CD14-positive monocyte (primary cell): Measurements from ENCODE around the gene PFDN4. TPM values are rescaled to one million over a fixed set of nuclear protein-coding genes. Genes with fewer than 3 reads are reported as not detected.
A peak's percentile ranks its signal among the peaks of the same experiment; 100 is the strongest.

ENCODE experiments used
- DNase-seq, 3 donors: peaks; one replicate each; pipeline ENCODE4 v3.0.0-alpha.2; 2011 to 2022
- H2AFZ ChIP-seq: 2 replicates; pipeline ENCODE4 v1.6.0; 2012; ENCODE audit warnings: mild to moderate bottlenecking, low read depth, low read length, inconsistent platforms; ENCODE audit not compliant: insufficient read depth, poor library complexity, severe bottlenecking
- H3K27ac ChIP-seq, 2 donors: 1 replicate in 1 of 2; 2 replicates in 1 of 2; pipeline ENCODE4 v1.5.1; 2012 to 2013; ENCODE audit warnings: low read length in 2 of 2, control low read depth in 1 of 2, inconsistent platforms in 1 of 2, low read depth in 1 of 2, mild to moderate bottlenecking in 1 of 2
- H3K27me3 ChIP-seq, 2 donors: one replicate each; pipeline versions ENCODE4 v1.6.0 to v1.6.1; 2011 to 2013; ENCODE audit warnings: low read length in 2 of 2; ENCODE audit not compliant: control insufficient read depth in 2 of 2, insufficient read depth in 2 of 2
- H3K36me3 ChIP-seq, 2 donors: replicated peaks in 1 of 2; 1 replicate in 1 of 2; 2 replicates in 1 of 2; pipeline versions ENCODE4 v1.5.1 to v1.6.1; 2012 to 2013; ENCODE audit warnings: low read length in 2 of 2, control low read depth in 1 of 2, inconsistent platforms in 1 of 2, mild to moderate bottlenecking in 1 of 2; ENCODE audit not compliant: insufficient read depth in 2 of 2, control insufficient read depth in 1 of 2
- H3K4me1 ChIP-seq, 2 donors: 1 replicate in 1 of 2; 2 replicates in 1 of 2; pipeline versions ENCODE4 v1.5.1 to v1.6.1; 2012 to 2013; ENCODE audit warnings: low read length in 2 of 2, control low read depth in 1 of 2, inconsistent platforms in 1 of 2, mild to moderate bottlenecking in 1 of 2, moderate library complexity in 1 of 2; ENCODE audit not compliant: insufficient read depth in 2 of 2, control insufficient read depth in 1 of 2
- H3K4me2 ChIP-seq: replicated peaks from 2 replicates; pipeline ENCODE3; 2012; ENCODE audit warnings: low read length, moderate library complexity, mild to moderate bottlenecking; ENCODE audit not compliant: poor library complexity, severe bottlenecking; ENCODE audit errors: extremely low read depth
- H3K4me3 ChIP-seq, 3 experiments: fragments of 200-600 bp in 1 of 3; sonication (generic) in 1 of 3; replicated peaks in 1 of 3; 1 replicate in 2 of 3; 2 replicates in 1 of 3; pipeline ENCODE4 v1.5.1; 2011 to 2013; ENCODE audit warnings: low read length in 3 of 3, mild to moderate bottlenecking in 3 of 3, control low read depth in 2 of 3, low read depth in 2 of 3, inconsistent platforms in 1 of 3, moderate library complexity in 1 of 3
- H3K79me2 ChIP-seq: 2 replicates; pipeline ENCODE4 v1.6.0; 2012; ENCODE audit warnings: mild to moderate bottlenecking, control low read depth, inconsistent platforms, low read length, moderate library complexity; ENCODE audit not compliant: insufficient read depth
- H3K9ac ChIP-seq: 2 replicates; pipeline ENCODE4 v1.6.0; 2017; ENCODE audit warnings: low read length, mild to moderate bottlenecking; ENCODE audit not compliant: insufficient read depth, poor library complexity, severe bottlenecking
- H3K9me3 ChIP-seq, 2 donors: replicated peaks in 1 of 2; 1 replicate in 1 of 2; 2 replicates in 1 of 2; pipeline versions ENCODE4 v1.5.1 to v1.6.1; 2012 to 2013; ENCODE audit warnings: low read length in 2 of 2, control low read depth in 1 of 2; ENCODE audit not compliant: control insufficient read depth in 1 of 2, insufficient read depth in 1 of 2
- H4K20me1 ChIP-seq: 2 replicates; pipeline ENCODE4 v1.6.0; 2012; ENCODE audit warnings: mild to moderate bottlenecking, low read length, control low read depth, moderate library complexity; ENCODE audit not compliant: insufficient read depth
- H3K27ac Mint-ChIP-seq, 7 donors: one replicate each; pipeline ENCODE4 v1.8.0; 2020; ENCODE audit warnings: mild to moderate bottlenecking in 7 of 7, mixed read lengths in 7 of 7, moderate library complexity in 6 of 7, inconsistent platforms in 2 of 7
- H3K27me3 Mint-ChIP-seq, 3 donors: one replicate each; pipeline ENCODE4 v1.8.0; 2021 to 2022; ENCODE audit warnings: low read depth in 3 of 3, mild to moderate bottlenecking in 3 of 3, mixed read lengths in 3 of 3, moderate library complexity in 3 of 3, inconsistent platforms in 1 of 3
- H3K36me3 Mint-ChIP-seq, 2 donors: one replicate each; pipeline ENCODE4 v1.8.0; 2020; ENCODE audit warnings: mixed read lengths in 2 of 2, inconsistent platforms in 1 of 2, mild to moderate bottlenecking in 1 of 2
- H3K4me1 Mint-ChIP-seq: one replicate; pipeline ENCODE4 v1.8.0; 2020; ENCODE audit warnings: mild to moderate bottlenecking, mixed read lengths
- H3K4me3 Mint-ChIP-seq, 2 donors: one replicate each; pipeline ENCODE4 v1.8.0; 2020; ENCODE audit warnings: mild to moderate bottlenecking in 2 of 2, mixed read lengths in 2 of 2, moderate library complexity in 1 of 2
- H3K9me3 Mint-ChIP-seq, 7 donors: one replicate each; pipeline ENCODE4 v1.8.0; 2020 to 2022; ENCODE audit warnings: mixed read lengths in 7 of 7, mild to moderate bottlenecking in 6 of 7, moderate library complexity in 6 of 7, inconsistent platforms in 2 of 7
- WGBS: methylation state at CpG from one replicate; pipeline ENCODE4 v1.1.5; 2013; ENCODE audit warnings: missing lambda C conversion rate; ENCODE audit not compliant: insufficient coverage; 5-methylcytosine and 5-hydroxymethylcytosine counted together
- intact Hi-C, 2 donors: fragments of 100-400 bp; cut with micrococcal nuclease; formaldehyde crosslinking; loops; one replicate each; pipeline versions ENCODE4 v1.15.0 to v1.15.1; 2023
- polyA plus RNA-seq, 3 donors: library from polyadenylated mRNA; depleted of rRNA in 1 of 3; unstranded in 2 of 3; stranded (reverse) in 1 of 3; fragments of 300-500 nt in 2 of 3; fragments of >200 nt in 1 of 3; fragmentation: Illumina TruSeq in 2 of 3; gene quantifications; 1 replicate in 2 of 3; 2 replicates in 1 of 3; pipeline ENCODE4 v1.2.3, GENCODE V29; 2012 to 2021
- TF ChIP-seq, protein P1 (sequence below): fragments of 200-600 bp; IDR thresholded peaks from one replicate; pipeline ENCODE4 v1.8.0; 2022; ENCODE audit warnings: antibody characterized with exemption, mild to moderate bottlenecking

Gene PFDN4
- polyA plus RNA-seq, 3 donors: 12.6 to 49.0 (median 32.1) TPM

DNA sequence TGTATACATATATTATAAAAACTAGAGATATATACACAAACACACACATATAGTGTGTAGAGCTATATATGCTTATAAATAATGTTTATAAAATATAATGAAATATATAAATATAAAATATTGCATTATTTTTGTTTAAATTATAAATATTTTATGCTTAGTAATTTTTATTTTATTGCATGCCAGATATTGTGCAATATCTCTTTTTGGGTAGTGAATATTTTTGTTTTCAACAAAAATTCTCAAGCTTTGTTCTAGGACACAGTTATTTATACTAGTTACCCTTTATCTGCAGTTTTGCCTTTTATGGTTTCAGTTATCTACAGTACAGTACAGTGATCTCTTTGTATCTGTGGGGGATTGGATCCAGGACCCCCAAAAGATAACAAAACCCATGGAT, 52.2 kb downstream of the PFDN4 start:
- Histone ChIP-seq H3K79me2 (no peaks in the 10 kb centered on the region), H3K4me3 (no peak overlapping the region), H3K36me3 (no peaks in the 10 kb centered on the region), H3K4me2 (no peak overlapping the region), H2AFZ (no peak overlapping the region), H4K20me1 (no peaks in the 10 kb centered on the region), H3K27ac (no peak overlapping the region), H3K27me3 (no peaks in the 10 kb centered on the region), H3K9me3 (no peaks in the 10 kb centered on the region), H3K4me1 (peaks cover 7 to 17% of the 10 kb centered on the region in 2 donors), H3K9ac (no peak overlapping the region)
- intact Hi-C loops: no loop called here
- peaks cover 0 to 5% (median 4%) of the 10 kb centered on the region in 3 donors for H3K27me3 Mint-ChIP-seq
- no peak overlapping the region for H3K27ac Mint-ChIP-seq
- no peak overlapping the region for H3K4me3 Mint-ChIP-seq
- TF ChIP-seq, protein P1, sequence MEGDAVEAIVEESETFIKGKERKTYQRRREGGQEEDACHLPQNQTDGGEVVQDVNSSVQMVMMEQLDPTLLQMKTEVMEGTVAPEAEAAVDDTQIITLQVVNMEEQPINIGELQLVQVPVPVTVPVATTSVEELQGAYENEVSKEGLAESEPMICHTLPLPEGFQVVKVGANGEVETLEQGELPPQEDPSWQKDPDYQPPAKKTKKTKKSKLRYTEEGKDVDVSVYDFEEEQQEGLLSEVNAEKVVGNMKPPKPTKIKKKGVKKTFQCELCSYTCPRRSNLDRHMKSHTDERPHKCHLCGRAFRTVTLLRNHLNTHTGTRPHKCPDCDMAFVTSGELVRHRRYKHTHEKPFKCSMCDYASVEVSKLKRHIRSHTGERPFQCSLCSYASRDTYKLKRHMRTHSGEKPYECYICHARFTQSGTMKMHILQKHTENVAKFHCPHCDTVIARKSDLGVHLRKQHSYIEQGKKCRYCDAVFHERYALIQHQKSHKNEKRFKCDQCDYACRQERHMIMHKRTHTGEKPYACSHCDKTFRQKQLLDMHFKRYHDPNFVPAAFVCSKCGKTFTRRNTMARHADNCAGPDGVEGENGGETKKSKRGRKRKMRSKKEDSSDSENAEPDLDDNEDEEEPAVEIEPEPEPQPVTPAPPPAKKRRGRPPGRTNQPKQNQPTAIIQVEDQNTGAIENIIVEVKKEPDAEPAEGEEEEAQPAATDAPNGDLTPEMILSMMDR: no peak
- no peaks in the 10 kb centered on the region for H3K36me3 Mint-ChIP-seq
- H3K4me1 Mint-ChIP-seq: peaks cover 14% of the 10 kb centered on the region
- no peak for DNase-seq
- H3K9me3 Mint-ChIP-seq: no peaks in the 10 kb centered on the region

DNA sequence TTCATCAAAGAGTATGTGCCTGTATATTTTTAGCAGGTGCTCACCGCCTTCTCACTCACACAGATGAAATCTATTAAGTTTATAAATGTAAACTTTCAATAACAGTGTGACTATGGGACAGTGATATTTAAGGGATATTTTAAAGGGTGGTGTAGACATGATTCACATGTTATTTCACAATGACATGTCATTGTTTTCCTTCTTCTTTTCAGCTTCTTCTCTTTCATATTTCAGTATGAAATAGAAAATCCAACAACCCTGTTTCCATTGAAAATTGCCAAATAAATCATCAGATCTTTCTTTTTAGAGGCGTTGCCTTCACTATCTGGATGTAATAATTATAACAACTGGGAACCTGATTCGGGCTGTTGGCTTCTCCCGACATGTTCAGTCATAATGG, 54.8 kb downstream of the PFDN4 start:
- intact Hi-C loops: no loop called here
- Histone ChIP-seq H3K4me2 (peak overlapping the region; percentile 23), H2AFZ (no peak overlapping the region), H3K9ac (no peak overlapping the region), H3K4me1 (peaks cover 7 to 21% of the 10 kb centered on the region in 2 donors), H3K27ac (peak overlapping the region in 1 of 2 donors; percentile 18), H3K4me3 (peak overlapping the region in 1 of 3 experiments; percentile 28), H3K27me3 (no peaks in the 10 kb centered on the region), H3K36me3 (no peaks in the 10 kb centered on the region), H3K79me2 (no peaks in the 10 kb centered on the region), H3K9me3 (no peaks in the 10 kb centered on the region), H4K20me1 (no peaks in the 10 kb centered on the region)
- TF ChIP-seq, protein P1: no peak
- DNase-seq: peak in 2 of 3 donors; percentile 10 to 21
- Mint-ChIP-seq H3K9me3 (no peaks in the 10 kb centered on the region), H3K27me3 (peaks cover 0 to 1% (median 0%) of the 10 kb centered on the region in 3 donors), H3K36me3 (no peaks in the 10 kb centered on the region), H3K27ac (peak overlapping the region in 3 of 7 donors; percentile 25 to 41 (median 33)), H3K4me3 (peak overlapping the region in 1 of 2 donors; percentile 26), H3K4me1 (peaks cover 17% of the 10 kb centered on the region)
- WGBS: no CpG with 5 or more reads among the region's 4 CpGs
